Upper lobe of left lung (tissue), 4 donors: ENCODE results near the gene TCF7L1.

Experiments
- CTCF ChIP-seq, 6 experiments: fragments of 450-650 bp in 4 of 6; fragments of 200-600 bp in 2 of 6; sonication (generic) in 2 of 6; IDR thresholded peaks; one replicate each; pipeline ENCODE4 v1.5.1; 2016 to 2019; ENCODE audit warnings: antibody characterized with exemption in 6 of 6
- POLR2AphosphoS5 ChIP-seq, 2 donors: sonication (generic); formaldehyde crosslinking; IDR thresholded peaks; one replicate each; pipeline ENCODE4 v1.5.1; 2017; ENCODE audit warnings: antibody characterized with exemption in 2 of 2

DNA sequence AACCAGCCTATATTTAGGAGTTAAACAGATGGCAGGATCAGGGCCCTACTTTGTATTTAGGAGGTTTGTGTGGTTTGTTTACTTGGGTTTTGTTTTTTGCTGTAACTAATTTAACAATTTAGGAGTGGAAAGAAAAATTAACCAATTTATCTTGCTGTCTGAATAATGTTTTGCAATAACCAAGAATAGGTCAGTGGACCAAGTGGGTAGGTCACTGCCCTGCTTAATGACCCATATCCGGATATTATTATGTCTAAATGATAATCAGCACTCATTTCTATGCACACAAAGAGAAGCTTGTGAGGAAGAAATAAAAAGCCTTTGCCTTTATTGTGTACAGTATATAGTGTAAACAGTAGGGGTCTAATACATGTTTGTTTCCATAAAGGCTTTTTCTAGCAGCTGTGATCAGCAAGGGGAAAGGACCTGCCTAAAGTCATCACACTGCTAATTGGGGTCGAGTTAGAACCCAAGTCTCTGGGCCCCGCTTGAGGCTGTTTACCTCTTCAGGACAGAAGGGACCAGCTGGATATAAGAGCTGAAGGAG is 118.0 kb downstream of the TCF7L1 start:
- TF ChIP-seq CTCF (IDR thresholded peaks at IDR 0.05) (no peak), POLR2AphosphoS5 (IDR thresholded peaks at IDR 0.05) (no peak)
